Measurements from ENCODE around the gene ZNF621. TPM values are rescaled to one million over a fixed set of nuclear protein-coding genes. Genes with fewer than 3 reads are reported as not detected.

The ZNF621 gene
- total RNA-seq, 1 donor from 2014 or later = 29.0 TPM

DNA sequence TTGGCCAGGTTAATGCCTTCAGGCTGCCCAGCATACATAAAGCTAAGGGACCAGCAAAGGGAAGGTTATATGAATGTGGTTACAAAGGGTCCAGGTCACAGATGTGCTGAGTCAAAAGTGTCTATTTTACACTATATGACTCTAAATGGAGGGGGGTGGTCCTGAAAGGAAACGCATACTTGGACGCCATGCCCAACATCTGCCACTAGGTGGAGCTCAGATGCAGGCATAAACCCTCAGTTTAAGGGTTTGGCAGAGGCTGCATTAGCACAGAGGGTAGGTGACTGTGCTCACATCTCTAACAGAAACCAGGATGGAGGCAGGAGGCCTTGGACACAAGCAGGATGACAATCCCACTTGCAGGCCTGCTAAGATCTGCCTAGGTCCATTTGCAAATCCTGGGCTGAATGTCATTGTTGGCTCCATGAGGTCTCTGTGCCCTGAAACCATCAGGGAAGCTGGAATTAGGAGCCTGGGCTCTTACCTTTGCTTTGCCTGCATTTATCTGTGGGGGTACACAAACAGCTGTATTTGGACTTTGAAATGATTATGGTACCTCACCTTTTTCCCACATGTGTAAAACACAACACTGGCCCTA, 55.8 kb downstream of the ZNF621 start:
- peak; percentile 71 for DNase-seq (ENCODE audit: low spot score, unreplicated experiment)
- H3K27me3 Mint-ChIP-seq = peaks cover 23% of the 10 kb centered on the region
- H3K4me3 Mint-ChIP-seq (ENCODE audit: low read depth) = no peak overlapping the region
- no peaks in the 10 kb centered on the region for H3K9me3 Mint-ChIP-seq (ENCODE audit: low read depth)
- H3K4me1 Mint-ChIP-seq (ENCODE audit: low read depth) = peaks cover 9% of the 10 kb centered on the region
- H3K36me3 Mint-ChIP-seq (ENCODE audit: insufficient read depth) = no peaks in the 10 kb centered on the region
- H3K27ac Mint-ChIP-seq = no peak overlapping the region
- TF ChIP-seq, protein P1, sequence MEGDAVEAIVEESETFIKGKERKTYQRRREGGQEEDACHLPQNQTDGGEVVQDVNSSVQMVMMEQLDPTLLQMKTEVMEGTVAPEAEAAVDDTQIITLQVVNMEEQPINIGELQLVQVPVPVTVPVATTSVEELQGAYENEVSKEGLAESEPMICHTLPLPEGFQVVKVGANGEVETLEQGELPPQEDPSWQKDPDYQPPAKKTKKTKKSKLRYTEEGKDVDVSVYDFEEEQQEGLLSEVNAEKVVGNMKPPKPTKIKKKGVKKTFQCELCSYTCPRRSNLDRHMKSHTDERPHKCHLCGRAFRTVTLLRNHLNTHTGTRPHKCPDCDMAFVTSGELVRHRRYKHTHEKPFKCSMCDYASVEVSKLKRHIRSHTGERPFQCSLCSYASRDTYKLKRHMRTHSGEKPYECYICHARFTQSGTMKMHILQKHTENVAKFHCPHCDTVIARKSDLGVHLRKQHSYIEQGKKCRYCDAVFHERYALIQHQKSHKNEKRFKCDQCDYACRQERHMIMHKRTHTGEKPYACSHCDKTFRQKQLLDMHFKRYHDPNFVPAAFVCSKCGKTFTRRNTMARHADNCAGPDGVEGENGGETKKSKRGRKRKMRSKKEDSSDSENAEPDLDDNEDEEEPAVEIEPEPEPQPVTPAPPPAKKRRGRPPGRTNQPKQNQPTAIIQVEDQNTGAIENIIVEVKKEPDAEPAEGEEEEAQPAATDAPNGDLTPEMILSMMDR (IDR thresholded peaks at IDR 0.05; ENCODE audit: unreplicated experiment) = peak; percentile 92

DNA sequence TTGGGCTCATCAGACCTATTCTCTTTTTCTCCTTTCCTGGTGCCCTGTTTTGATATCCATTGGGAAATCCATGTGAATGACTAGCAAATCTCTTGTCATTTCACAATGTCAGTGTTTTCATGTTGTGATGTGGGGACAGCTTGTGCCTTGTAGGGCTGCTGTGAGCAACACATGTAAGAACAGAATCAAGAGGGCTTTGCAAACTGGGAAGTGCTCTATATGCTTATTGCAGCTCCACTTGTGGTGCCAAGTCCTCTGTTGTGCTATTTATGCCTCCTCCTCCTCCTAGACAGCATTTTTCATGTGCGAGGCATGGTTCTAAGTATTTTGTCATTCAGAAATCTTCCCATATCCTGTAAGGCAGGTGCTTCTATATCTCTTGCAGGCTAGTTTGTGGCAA, 56.4 kb downstream of the ZNF621 start:
- no peaks in the 10 kb centered on the region for H3K36me3 Mint-ChIP-seq (ENCODE audit: insufficient read depth)
- H3K27ac Mint-ChIP-seq = no peak overlapping the region
- TF ChIP-seq, protein P1 (IDR thresholded peaks at IDR 0.05; ENCODE audit: unreplicated experiment) = no peak
- no peaks in the 10 kb centered on the region for H3K9me3 Mint-ChIP-seq (ENCODE audit: low read depth)
- no peak overlapping the region for H3K4me3 Mint-ChIP-seq (ENCODE audit: low read depth)
- no peak for DNase-seq (ENCODE audit: low spot score, unreplicated experiment)
- peaks cover 27% of the 10 kb centered on the region for H3K27me3 Mint-ChIP-seq
- H3K4me1 Mint-ChIP-seq (ENCODE audit: low read depth) = peaks cover 11% of the 10 kb centered on the region

DNA sequence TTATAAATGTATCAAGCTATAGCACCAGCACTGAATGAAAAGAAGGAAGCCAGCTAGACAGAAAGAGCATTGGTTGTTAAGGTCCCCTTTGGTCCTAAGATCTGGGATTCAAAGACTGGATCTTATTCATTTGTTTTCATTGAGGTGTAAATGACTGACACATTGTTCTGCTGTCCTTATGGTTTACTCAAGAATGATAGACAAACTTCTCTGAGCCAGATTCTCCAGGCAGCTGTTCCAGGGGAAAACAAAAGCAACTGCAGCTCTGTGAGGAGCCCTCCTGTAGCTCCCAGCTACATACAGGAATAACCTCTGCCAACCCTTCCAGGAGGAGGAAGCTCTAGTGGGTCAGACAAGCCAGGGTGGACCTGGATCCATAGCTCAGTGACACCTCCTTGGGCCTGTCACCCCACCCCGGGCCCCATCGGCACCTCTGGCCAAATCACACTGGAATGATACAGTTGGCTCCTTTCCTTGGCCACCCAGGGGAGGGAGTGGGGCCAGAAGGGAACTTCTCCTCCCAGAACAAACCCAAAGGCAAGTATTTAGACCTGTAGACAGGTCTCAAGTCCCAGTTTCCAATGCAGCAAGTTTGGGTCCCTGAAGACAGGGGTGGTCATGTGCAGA, 57.8 kb downstream of the ZNF621 start:
- Mint-ChIP-seq H3K27ac (no peak overlapping the region), H3K36me3 (ENCODE audit: insufficient read depth) (no peaks in the 10 kb centered on the region), H3K4me3 (ENCODE audit: low read depth) (no peak overlapping the region), H3K9me3 (ENCODE audit: low read depth) (no peaks in the 10 kb centered on the region), H3K4me1 (ENCODE audit: low read depth) (peaks cover 11% of the 10 kb centered on the region), H3K27me3 (peaks cover 37% of the 10 kb centered on the region)
- TF ChIP-seq, protein P1 (IDR thresholded peaks at IDR 0.05; ENCODE audit: unreplicated experiment) = no peak
- no peak for DNase-seq (ENCODE audit: low spot score, unreplicated experiment)

DNA sequence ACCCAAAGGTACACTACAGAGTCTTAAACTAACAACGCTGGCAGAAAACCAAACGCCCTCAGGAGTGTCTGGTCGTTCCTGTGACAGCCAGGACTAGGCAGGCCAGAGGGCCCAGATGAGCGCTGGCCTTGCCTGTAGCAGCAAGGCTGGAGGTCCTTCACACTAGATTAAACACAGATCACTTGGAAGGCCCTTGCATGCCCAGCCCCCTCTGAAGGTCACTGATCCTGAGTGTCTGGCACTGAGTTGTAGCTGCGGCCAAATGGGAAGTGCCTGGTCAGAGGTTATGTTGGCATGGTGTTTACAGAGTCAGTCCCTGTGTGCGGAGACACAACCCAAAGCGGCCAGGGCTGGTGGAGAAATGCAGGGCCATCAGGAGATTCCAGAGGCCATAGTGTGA, 58.9 kb downstream of the ZNF621 start:
- DNase-seq (ENCODE audit: low spot score, unreplicated experiment) = no peak
- H3K27ac Mint-ChIP-seq = no peak overlapping the region
- H3K27me3 Mint-ChIP-seq = peaks cover 44% of the 10 kb centered on the region
- peaks cover 11% of the 10 kb centered on the region for H3K4me1 Mint-ChIP-seq (ENCODE audit: low read depth)
- TF ChIP-seq, protein P1 (IDR thresholded peaks at IDR 0.05; ENCODE audit: unreplicated experiment) = no peak
- H3K4me3 Mint-ChIP-seq (ENCODE audit: low read depth) = no peak overlapping the region
- H3K9me3 Mint-ChIP-seq (ENCODE audit: low read depth) = no peaks in the 10 kb centered on the region
- H3K36me3 Mint-ChIP-seq (ENCODE audit: insufficient read depth) = no peaks in the 10 kb centered on the region

DNA sequence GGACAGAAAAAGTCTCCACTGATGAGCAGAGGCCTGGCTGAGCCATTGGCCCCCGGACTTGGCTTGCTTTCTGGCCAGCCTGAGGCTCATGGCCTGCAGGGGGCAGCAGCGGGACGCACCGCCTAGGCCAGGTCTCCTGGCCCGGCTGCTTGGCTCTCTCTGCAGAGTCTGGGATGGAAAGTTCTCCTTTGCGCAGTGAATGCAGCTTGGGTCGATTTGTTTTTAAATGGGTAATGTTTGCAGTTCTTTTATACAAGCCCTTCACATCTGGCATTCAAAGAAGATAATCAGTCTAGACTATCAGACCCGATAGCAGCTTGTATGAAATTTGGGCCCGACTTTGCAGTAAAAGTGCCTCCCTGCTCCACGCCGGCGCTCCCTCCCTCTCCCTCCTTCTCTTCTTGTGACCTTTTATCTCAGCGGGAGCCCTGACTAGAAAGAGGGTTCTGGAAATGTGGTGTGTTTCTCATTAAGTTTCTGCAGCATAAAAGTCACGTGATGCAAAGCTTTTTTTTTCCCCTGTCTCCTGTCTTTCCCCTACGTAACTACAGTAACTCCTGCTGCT, 59.9 kb downstream of the ZNF621 start:
- peak; percentile 87 for DNase-seq (ENCODE audit: low spot score, unreplicated experiment)
- H3K9me3 Mint-ChIP-seq (ENCODE audit: low read depth) = no peaks in the 10 kb centered on the region
- peaks cover 46% of the 10 kb centered on the region for H3K27me3 Mint-ChIP-seq
- H3K4me3 Mint-ChIP-seq (ENCODE audit: low read depth) = peak overlapping the region; percentile 24
- no peaks in the 10 kb centered on the region for H3K36me3 Mint-ChIP-seq (ENCODE audit: insufficient read depth)
- H3K4me1 Mint-ChIP-seq (ENCODE audit: low read depth) = peaks cover 13% of the 10 kb centered on the region
- TF ChIP-seq, protein P1 (IDR thresholded peaks at IDR 0.05; ENCODE audit: unreplicated experiment) = peak; percentile 99
- H3K27ac Mint-ChIP-seq = no peak overlapping the region
